Upper lobe of right lung (tissue), 1 donor: ENCODE results near the gene EIF4G2. TPM values are rescaled to one million over a fixed set of nuclear protein-coding genes. Genes with fewer than 3 reads are reported as not detected.

Source experiments
- ATAC-seq: fragments of 200-7000 bp; cut with Tn5 transposase; one replicate; pipeline ENCODE4 v1.9.1; 2020; ENCODE audit warnings: mild to moderate bottlenecking, moderate library complexity
- DNase-seq: peaks from one replicate; pipeline ENCODE4 v3.0.0-alpha.2; 2020
- H3K27ac ChIP-seq: fragments of 200-600 bp; one replicate; pipeline ENCODE4 v1.8.0; 2022
- H3K27me3 ChIP-seq: fragments of 200-600 bp; one replicate; pipeline ENCODE4 v1.8.0; 2022; ENCODE audit warnings: mild to moderate bottlenecking
- H3K36me3 ChIP-seq: fragments of 200-600 bp; one replicate; pipeline ENCODE4 v1.8.0; 2022
- H3K4me1 ChIP-seq: fragments of 200-600 bp; one replicate; pipeline ENCODE4 v1.8.0; 2022
- H3K4me3 ChIP-seq: fragments of 200-600 bp; one replicate; pipeline ENCODE4 v1.8.0; 2022; ENCODE audit warnings: mild to moderate bottlenecking
- H3K9me3 ChIP-seq: fragments of 200-600 bp; one replicate; pipeline ENCODE4 v1.8.0; 2022
- intact Hi-C: fragments of 100-400 bp; cut with DNase I; formaldehyde crosslinking; loops from one replicate; pipeline ENCODE4 v1.11.0; 2022
- total RNA-seq: library from RNA; stranded (reverse); fragmentation: NEBNext Ultra II Directional; extraction: Animal tissue kit (Norgen Biotek cat#: 25700); gene quantifications from one replicate; pipeline ENCODE4 v1.2.1, GENCODE V29; 2021
- TF ChIP-seq, protein P1 (sequence below): fragments of 200-600 bp; IDR thresholded peaks from one replicate; pipeline ENCODE4 v1.8.0; 2022; ENCODE audit warnings: antibody characterized with exemption
- donor health status: DM: no; HTN: yes; CAD: no; lungs with severe emphysema.

The EIF4G2 gene
- total RNA-seq, 1 donor from 2014 or later = 801 TPM

DNA sequence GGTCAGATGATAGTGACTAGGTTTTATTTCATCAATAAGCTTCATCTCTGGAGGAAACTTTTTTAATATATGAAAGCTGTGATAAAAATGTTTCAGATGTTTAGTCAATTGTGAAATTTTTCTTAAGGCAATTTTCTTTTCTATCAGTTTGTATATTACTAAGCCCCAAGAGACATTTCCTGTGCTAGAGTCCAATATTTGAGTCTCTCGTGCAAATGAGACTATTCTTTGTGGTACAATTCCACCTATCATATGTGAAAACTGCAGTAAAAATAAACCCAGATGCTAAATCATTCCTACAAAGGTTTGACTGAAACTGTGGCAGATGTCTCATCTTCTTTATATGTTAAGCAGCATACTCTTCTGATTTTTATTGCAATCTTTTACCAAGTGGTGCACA is 29.6 kb downstream of the EIF4G2 start:
- no peak for DNase-seq
- Histone ChIP-seq H3K27me3 (no peaks in the 10 kb centered on the region), H3K4me1 (no peaks in the 10 kb centered on the region), H3K9me3 (no peaks in the 10 kb centered on the region), H3K4me3 (no peak overlapping the region), H3K27ac (peak overlapping the region; percentile 30), H3K36me3 (peaks cover 8% of the 10 kb centered on the region)
- TF ChIP-seq, protein P1, sequence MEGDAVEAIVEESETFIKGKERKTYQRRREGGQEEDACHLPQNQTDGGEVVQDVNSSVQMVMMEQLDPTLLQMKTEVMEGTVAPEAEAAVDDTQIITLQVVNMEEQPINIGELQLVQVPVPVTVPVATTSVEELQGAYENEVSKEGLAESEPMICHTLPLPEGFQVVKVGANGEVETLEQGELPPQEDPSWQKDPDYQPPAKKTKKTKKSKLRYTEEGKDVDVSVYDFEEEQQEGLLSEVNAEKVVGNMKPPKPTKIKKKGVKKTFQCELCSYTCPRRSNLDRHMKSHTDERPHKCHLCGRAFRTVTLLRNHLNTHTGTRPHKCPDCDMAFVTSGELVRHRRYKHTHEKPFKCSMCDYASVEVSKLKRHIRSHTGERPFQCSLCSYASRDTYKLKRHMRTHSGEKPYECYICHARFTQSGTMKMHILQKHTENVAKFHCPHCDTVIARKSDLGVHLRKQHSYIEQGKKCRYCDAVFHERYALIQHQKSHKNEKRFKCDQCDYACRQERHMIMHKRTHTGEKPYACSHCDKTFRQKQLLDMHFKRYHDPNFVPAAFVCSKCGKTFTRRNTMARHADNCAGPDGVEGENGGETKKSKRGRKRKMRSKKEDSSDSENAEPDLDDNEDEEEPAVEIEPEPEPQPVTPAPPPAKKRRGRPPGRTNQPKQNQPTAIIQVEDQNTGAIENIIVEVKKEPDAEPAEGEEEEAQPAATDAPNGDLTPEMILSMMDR = no peak
- intact Hi-C loops = no loop called here
- ATAC-seq = no peak

DNA sequence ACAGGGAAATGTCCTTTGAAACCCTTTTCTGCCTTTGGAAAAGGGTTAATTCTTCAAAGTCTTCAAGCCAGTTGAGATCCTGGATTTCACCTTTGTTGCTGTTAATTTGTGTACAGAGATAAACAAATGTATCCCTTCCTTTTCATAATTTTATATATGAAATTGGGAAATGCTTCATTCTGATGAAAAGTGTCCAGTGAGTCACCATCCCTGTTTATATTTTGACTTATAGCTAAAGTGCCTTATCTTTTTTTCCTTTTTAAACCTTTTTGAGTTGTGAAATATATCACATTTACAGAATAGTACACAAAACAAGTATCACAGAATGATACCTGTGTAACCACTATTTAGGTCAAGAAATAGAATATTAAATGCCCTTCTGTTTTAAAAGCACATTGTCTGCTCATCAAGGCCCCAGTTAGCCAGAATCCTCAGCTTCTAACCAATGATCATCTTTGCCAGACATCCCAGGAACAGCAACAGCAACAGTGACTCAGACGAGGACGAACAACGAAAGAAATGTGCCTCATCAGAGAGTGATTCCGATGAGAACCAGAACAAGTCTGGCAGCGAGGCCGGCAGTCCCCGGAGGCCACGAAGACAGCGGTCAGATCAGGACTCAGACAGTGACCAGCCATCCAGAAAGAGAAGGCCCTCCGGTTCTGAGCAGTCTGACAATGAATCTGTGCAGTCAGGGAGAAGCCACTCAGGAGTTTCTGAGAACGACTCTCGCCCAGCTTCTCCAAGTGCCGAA is 30.3 kb downstream of the EIF4G2 start:
- DNase-seq (no peak), ATAC-seq (no peak)
- H3K27ac ChIP-seq = peak overlapping the region; percentile 64
- no peaks in the 10 kb centered on the region for H3K27me3 ChIP-seq
- H3K36me3 ChIP-seq = peaks cover 8% of the 10 kb centered on the region
- H3K4me1 ChIP-seq = no peaks in the 10 kb centered on the region
- intact Hi-C loops = no loop called here
- TF ChIP-seq, protein P1 = no peak
- H3K4me3 ChIP-seq = no peak overlapping the region
- no peaks in the 10 kb centered on the region for H3K9me3 ChIP-seq

DNA sequence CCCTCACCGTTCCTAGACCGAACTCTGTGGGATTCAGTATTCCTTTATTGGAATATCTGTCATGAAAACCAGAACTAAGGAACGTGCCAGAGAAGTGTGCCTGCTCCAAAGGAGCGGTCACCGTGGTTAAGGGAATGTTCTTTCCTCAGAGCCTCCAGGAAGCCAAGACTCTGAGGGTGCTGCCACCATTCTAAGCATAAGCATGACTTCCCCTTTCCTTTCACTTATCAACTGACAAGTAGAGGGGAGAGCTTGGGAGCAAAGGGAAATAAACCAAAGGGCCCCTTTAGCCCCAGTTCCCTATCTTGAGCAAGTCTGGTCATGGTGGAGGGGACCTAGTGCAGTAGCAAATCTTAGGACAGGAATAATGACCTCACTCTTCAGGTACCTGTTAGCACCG is 30.9 kb downstream of the EIF4G2 start:
- no peak overlapping the region for H3K4me3 ChIP-seq

DNA sequence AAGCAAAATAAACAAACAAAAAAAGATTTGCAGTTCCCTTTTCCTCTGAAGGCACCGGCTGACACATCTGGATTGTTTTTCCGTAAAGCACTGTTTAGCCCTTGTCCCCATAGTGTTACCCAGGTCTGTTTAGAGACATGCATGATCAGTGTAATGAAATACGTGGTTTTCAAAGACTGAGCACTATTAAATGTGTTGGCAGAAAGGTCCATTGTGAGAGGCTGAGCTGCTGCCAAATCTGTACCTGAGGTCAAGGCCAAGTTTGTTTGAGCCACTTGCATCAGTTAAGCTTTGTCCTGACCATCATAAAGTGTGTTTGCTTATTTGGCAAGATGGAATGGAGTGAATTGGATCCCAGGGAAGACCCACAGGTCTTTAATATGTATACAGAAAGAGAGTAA is 31.3 kb downstream of the EIF4G2 start:
- Histone ChIP-seq H3K27ac (no peak overlapping the region), H3K4me1 (no peaks in the 10 kb centered on the region), H3K27me3 (no peaks in the 10 kb centered on the region), H3K36me3 (peaks cover 8% of the 10 kb centered on the region), H3K4me3 (no peak overlapping the region), H3K9me3 (no peaks in the 10 kb centered on the region)
- intact Hi-C loops = no loop called here
- ATAC-seq (no peak), DNase-seq (no peak)
- TF ChIP-seq, protein P1 = no peak

More for the DNA sequence above, 30.9 kb downstream of the EIF4G2 start:
- Histone ChIP-seq H3K4me1 (no peaks in the 10 kb centered on the region), H3K9me3 (no peaks in the 10 kb centered on the region), H3K36me3 (peaks cover 8% of the 10 kb centered on the region), H3K27ac (peak overlapping the region; percentile 64), H3K27me3 (no peaks in the 10 kb centered on the region)
- DNase-seq (no peak), ATAC-seq (peak; percentile 74)
- TF ChIP-seq, protein P1 = no peak
- intact Hi-C loops = no loop called here

DNA sequence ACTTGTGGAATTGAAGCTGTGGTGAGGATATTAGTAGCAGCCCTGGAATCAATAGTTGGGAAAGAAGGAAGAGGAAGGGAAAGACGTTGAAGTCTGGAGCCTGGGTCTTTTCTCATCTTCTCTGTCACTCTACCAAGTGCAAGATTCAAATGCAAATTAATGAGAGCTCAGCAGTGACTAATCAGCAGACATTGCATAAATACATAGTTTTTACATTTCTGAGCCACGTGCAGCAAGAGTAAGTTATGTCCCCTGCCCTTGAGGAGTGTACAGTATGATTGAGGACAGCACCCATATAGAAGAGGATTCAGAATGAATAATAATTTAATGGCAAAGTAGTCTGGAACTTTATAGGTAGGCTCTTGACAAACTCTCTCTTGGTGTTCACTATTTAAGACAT is 33.9 kb downstream of the EIF4G2 start:
- Histone ChIP-seq H3K27ac (no peak overlapping the region), H3K27me3 (no peaks in the 10 kb centered on the region), H3K36me3 (no peaks in the 10 kb centered on the region), H3K4me1 (no peaks in the 10 kb centered on the region), H3K4me3 (no peak overlapping the region), H3K9me3 (no peaks in the 10 kb centered on the region)
- DNase-seq = no peak
- TF ChIP-seq, protein P1 = no peak
- intact Hi-C loops = no loop called here
- ATAC-seq = no peak
